ENCODE data around the gene COCH. TPM values are rescaled to one million over a fixed set of nuclear protein-coding genes. Genes with fewer than 3 reads are reported as not detected.

COCH gene
- total and polyA plus RNA-seq, 10 of the 15 experiments (the other 5 are each of a cell fraction or from before 2014, with no cell fraction given) = 1.8 to 8.3 (median 5.1) TPM

- intact Hi-C loops (cut with micrococcal nuclease; ENCODE audit: unreplicated experiment) = no loop called here
- TF ChIP-seq TAF1 (IDR thresholded peaks at IDR 0.05; ENCODE audit: borderline replicate concordance, low read depth, low read length) = no peak
- no peak for TF ChIP-seq JUND (IDR thresholded peaks at IDR 0.05; ENCODE audit: low read depth, low read length)
- TF ChIP-seq NBN (IDR thresholded peaks at IDR 0.05) = no peak
- TF ChIP-seq, protein P1, sequence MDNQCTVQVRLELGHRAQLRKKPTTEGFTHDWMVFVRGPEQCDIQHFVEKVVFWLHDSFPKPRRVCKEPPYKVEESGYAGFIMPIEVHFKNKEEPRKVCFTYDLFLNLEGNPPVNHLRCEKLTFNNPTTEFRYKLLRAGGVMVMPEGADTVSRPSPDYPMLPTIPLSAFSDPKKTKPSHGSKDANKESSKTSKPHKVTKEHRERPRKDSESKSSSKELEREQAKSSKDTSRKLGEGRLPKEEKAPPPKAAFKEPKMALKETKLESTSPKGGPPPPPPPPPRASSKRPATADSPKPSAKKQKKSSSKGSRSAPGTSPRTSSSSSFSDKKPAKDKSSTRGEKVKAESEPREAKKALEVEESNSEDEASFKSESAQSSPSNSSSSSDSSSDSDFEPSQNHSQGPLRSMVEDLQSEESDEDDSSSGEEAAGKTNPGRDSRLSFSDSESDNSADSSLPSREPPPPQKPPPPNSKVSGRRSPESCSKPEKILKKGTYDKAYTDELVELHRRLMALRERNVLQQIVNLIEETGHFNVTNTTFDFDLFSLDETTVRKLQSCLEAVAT (IDR thresholded peaks at IDR 0.05) = no peak
- TF ChIP-seq ZNF24 (IDR thresholded peaks at IDR 0.05) = no peak
- no peak for TF ChIP-seq TBL1XR1 (IDR thresholded peaks at IDR 0.05; ENCODE audit: low read depth, low read length)
- TF ChIP-seq BHLHE40 (IDR thresholded peaks at IDR 0.05; ENCODE audit: borderline replicate concordance in 1 of 2, low read depth in 2 of 2, low read length in 1 of 2) = peak; percentile 16; a peak in 1 of 4 replicates
- peak; percentile 92 for TF ChIP-seq TCF3 (IDR thresholded peaks at IDR 0.05; ENCODE audit: borderline replicate concordance, insufficient read depth, low read depth, low read length)
- no peak for TF ChIP-seq MYC (IDR thresholded peaks at IDR 0.05; ENCODE audit: insufficient read depth, insufficient read length, insufficient replicate concordance, low read length, severe bottlenecking)
- no peak for TF ChIP-seq SMC3 (IDR thresholded peaks at IDR 0.05; ENCODE audit: borderline replicate concordance, low read length)
- TF ChIP-seq HDAC6 (IDR thresholded peaks at IDR 0.05; ENCODE audit: unreplicated experiment) = no peak
- TF ChIP-seq SIX5 (IDR thresholded peaks at IDR 0.05; ENCODE audit: low read depth, low read length, severe bottlenecking) = no peak
- no peak for TF ChIP-seq STAT1 (conservative IDR thresholded peaks at IDR 0.05)
- no peak for TF ChIP-seq CBX3 (IDR thresholded peaks at IDR 0.05; ENCODE audit: borderline replicate concordance, low read depth)
- no peak for TF ChIP-seq TCF7 (IDR thresholded peaks at IDR 0.05; ENCODE audit: borderline replicate concordance)
- no peak for TF ChIP-seq WRNIP1 (IDR thresholded peaks at IDR 0.05; ENCODE audit: borderline replicate concordance, low read depth, low read length)
- no peak for TF ChIP-seq RB1 (IDR thresholded peaks at IDR 0.05; ENCODE audit: borderline replicate concordance)
- TF ChIP-seq NFXL1 (IDR thresholded peaks at IDR 0.05; ENCODE audit: borderline replicate concordance) = no peak
- TF ChIP-seq, protein P2, sequence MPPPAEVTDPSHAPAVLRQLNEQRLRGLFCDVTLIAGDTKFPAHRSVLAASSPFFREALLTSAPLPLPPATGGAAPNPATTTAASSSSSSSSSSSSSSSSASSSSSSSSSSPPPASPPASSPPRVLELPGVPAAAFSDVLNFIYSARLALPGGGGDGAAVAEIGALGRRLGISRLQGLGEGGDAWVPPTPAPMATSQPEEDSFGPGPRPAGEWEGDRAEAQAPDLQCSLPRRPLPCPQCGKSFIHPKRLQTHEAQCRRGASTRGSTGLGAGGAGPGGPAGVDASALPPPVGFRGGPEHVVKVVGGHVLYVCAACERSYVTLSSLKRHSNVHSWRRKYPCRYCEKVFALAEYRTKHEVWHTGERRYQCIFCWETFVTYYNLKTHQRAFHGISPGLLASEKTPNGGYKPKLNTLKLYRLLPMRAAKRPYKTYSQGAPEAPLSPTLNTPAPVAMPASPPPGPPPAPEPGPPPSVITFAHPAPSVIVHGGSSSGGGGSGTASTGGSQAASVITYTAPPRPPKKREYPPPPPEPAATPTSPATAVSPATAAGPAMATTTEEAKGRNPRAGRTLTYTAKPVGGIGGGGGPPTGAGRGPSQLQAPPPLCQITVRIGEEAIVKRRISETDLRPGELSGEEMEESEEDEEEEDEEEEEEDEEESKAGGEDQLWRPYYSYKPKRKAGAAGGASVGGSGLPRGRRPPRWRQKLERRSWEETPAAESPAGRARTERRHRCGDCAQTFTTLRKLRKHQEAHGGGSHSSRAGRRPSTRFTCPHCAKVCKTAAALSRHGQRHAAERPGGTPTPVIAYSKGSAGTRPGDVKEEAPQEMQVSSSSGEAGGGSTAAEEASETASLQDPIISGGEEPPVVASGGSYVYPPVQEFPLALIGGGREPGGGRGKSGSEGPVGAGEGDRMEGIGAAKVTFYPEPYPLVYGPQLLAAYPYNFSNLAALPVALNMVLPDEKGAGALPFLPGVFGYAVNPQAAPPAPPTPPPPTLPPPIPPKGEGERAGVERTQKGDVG (CRISPR knock-in tag; IDR thresholded peaks at IDR 0.05) = no peak
- no peak for TF ChIP-seq PML (IDR thresholded peaks at IDR 0.05; ENCODE audit: low read length)
- TF ChIP-seq FOS (IDR thresholded peaks at IDR 0.05; ENCODE audit: borderline replicate concordance, extremely low read depth, insufficient read length) = no peak
- peak; percentile 50; the same call in 1 of the 2 replicates for TF ChIP-seq BCL11A (IDR thresholded peaks at IDR 0.05; ENCODE audit: low read depth, low read length)
- TF ChIP-seq ASH2L (IDR thresholded peaks at IDR 0.05; ENCODE audit: borderline replicate concordance, low read depth) = no peak
Observed at GRCh38 chr14:30849354-30849753, 25.0 kb upstream of the COCH start.

More at GRCh38 chr14:30849354-30849753, 25.0 kb upstream of the COCH start:
- no peaks in the 10 kb centered on the region for H4K20me1 ChIP-seq (ENCODE audit: control insufficient read depth, insufficient read depth)
- ChIA-PET CTCF (interaction anchor here (0.7 to 1.2 kb wide), 3 partner anchors 9 to 169 kb away, joined by 4 to 5 read pairs (median 4); no protein-coding TSS in a partner anchor), SMC1A (ENCODE audit: uncharacterized antibody, unreplicated experiment) (no interaction called here), RAD21 (ENCODE audit: unreplicated experiment) (no interaction called here), POLR2A (interaction anchor here (0.5 to 0.7 kb wide), 2 partner anchors 8 to 33 kb away, joined by 4 to 5 read pairs; no protein-coding TSS in a partner anchor)
- H3K36me3 ChIP-seq (ENCODE audit: control insufficient read depth in 2 of 2, insufficient read depth in 2 of 2, low read length in 1 of 2) = no peaks in the 10 kb centered on the region
- FAIRE-seq (peak; percentile 78), ATAC-seq (peak; percentile 94), DNase-seq (ENCODE audit: low read depth, low spot score) (peak; percentile 79)
- peak overlapping the region; percentile 52; the same call in 1 of the 2 replicates for H3K9ac ChIP-seq (ENCODE audit: control insufficient read depth, insufficient read depth, low read length)
- H3K4me3 ChIP-seq = no peak overlapping the region
- no peaks in the 10 kb centered on the region for H3K9me3 ChIP-seq (replicated peaks; ENCODE audit: control insufficient read depth, insufficient read depth, low read length)
- no peaks in the 10 kb centered on the region for H3K79me2 ChIP-seq (ENCODE audit: control insufficient read depth, insufficient read depth, low read length)
- BruUV-seq (replicated peaks) = no TSS peak
- H3K27me3 ChIP-seq (replicated peaks in 1 of 2; ENCODE audit: control insufficient read depth in 2 of 2, insufficient read depth in 2 of 2, low read length in 1 of 2) = no peaks in the 10 kb centered on the region
- peaks cover 30% of the 10 kb centered on the region for H3K4me1 ChIP-seq (ENCODE audit: control insufficient read depth, insufficient read depth, low read length)
- WGBS (ENCODE audit: insufficient coverage, insufficient replicate concordance, low lambda C conversion rate, missing lambda C conversion rate) = 0% methylated on average over 1 of the region's 1 CpG
- H2AFZ ChIP-seq (ENCODE audit: control insufficient read depth, low read depth, low read length) = peak overlapping the region; percentile 80
- peak overlapping the region; percentile 72 for H3K27ac ChIP-seq (ENCODE audit: control insufficient read depth, insufficient read depth)
- in situ Hi-C loops (cut with MboI) = no loop called here
- H3K4me2 ChIP-seq (ENCODE audit: control insufficient read depth, insufficient read depth) = peak overlapping the region; percentile 95

All from GM12878 (cell line).